ENCODE measurements around the gene RNF223. TPM values are rescaled to one million over a fixed set of nuclear protein-coding genes. Genes with fewer than 3 reads are reported as not detected.

The RNF223 gene
- total RNA-seq, 1 donor from 2014 or later = not detected

DNA sequence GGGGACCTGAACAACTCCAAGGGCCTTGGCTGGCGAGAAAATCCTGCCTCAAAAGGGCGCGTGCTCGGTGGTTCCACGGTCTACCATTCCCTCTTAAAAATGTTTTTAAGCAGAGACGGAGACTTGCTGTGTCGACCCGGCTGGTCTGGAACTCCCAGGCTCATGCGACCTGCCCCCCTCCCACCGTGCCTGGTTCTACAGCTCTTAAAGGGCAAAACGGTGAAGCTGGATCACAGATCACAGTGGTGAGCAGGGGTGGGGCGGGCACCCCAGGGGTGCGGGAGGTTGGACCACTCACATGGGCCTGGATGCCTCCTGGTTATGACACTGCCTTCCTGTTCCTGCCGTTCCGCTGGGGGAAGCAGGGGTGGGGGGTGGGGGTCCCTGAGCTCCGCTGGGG, 46.0 kb upstream of the RNF223 start:
- intact Hi-C loops (cut with DNase I) = no loop called here
- H3K27me3 ChIP-seq = no peaks in the 10 kb centered on the region
- H3K27ac ChIP-seq = no peak overlapping the region
- no peak overlapping the region for H3K4me3 ChIP-seq
- peaks cover 4 to 5% of the 10 kb centered on the region in 2 donors for H3K4me1 ChIP-seq
- TF ChIP-seq, protein P1, sequence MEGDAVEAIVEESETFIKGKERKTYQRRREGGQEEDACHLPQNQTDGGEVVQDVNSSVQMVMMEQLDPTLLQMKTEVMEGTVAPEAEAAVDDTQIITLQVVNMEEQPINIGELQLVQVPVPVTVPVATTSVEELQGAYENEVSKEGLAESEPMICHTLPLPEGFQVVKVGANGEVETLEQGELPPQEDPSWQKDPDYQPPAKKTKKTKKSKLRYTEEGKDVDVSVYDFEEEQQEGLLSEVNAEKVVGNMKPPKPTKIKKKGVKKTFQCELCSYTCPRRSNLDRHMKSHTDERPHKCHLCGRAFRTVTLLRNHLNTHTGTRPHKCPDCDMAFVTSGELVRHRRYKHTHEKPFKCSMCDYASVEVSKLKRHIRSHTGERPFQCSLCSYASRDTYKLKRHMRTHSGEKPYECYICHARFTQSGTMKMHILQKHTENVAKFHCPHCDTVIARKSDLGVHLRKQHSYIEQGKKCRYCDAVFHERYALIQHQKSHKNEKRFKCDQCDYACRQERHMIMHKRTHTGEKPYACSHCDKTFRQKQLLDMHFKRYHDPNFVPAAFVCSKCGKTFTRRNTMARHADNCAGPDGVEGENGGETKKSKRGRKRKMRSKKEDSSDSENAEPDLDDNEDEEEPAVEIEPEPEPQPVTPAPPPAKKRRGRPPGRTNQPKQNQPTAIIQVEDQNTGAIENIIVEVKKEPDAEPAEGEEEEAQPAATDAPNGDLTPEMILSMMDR (IDR thresholded peaks at IDR 0.05) = no peak
- H3K36me3 ChIP-seq = no peaks in the 10 kb centered on the region
- DNase-seq (ENCODE audit: low spot score in 2 of 2) = no peak
- no peaks in the 10 kb centered on the region for H3K9me3 ChIP-seq

DNA sequence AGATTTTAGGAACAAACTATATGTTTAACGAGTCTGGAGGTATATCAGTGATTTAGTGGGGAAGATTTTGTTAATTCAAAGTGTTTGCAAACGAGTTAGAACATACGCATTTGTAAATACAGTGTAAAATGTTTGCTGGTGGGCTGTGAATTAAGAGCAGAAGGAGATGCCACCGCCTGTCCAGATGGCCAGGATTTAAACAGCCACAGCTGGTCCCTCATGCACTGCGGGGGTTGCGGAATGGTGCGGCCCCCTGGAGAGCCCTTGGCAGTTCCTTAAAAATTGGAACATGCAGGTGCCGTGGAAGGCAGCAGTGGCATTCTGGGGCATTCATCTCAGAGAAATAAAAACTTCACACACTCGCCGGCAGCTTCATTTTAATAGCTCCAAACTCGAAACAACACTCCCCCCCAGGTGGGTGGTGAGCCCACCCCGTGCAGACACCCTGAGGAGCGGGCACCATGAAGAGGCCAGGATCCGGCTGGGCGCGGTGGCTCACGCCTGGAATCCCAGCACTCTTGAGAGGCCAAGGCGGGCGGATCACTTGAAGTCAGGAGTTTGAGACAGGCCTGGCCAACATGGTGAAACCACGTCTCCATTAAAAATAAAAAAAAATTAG, 45.3 kb upstream of the RNF223 start:
- Histone ChIP-seq H3K36me3 (no peaks in the 10 kb centered on the region), H3K4me3 (no peak overlapping the region), H3K4me1 (peaks cover 4 to 7% of the 10 kb centered on the region in 2 donors), H3K27me3 (no peaks in the 10 kb centered on the region), H3K27ac (no peak overlapping the region), H3K9me3 (no peaks in the 10 kb centered on the region)
- TF ChIP-seq, protein P1 (IDR thresholded peaks at IDR 0.05) = no peak
- DNase-seq (ENCODE audit: low spot score in 2 of 2) = no peak
- intact Hi-C loops (cut with DNase I) = loop anchor here (5.0 to 10.0 kb wide), 4 partner anchors 117 to 393 kb away; partner anchors contain the start of genes ATAD3A, HES4 and MRPL20

DNA sequence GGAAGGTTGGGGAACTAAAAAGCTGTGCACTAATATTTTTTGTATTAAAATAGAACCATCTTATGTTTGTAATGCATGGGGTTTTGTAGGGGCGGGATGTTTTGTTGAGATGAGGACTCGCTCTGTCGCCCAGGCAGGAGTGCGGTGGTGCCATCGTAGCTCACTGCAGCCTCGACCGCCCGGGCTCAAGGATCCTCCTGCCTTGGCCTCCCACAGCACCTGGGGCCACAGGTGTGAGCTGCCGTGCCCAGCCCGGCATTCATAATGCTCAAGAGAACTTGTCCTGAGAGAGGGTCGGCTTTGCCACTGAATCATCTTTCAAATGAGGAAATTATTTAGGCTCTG, 44.7 kb upstream of the RNF223 start:
- TF ChIP-seq, protein P1 (IDR thresholded peaks at IDR 0.05) = no peak
- intact Hi-C loops (cut with DNase I) = loop anchor here (5.0 to 10.0 kb wide), 4 partner anchors 117 to 393 kb away; partner anchors contain the start of genes ATAD3A, HES4 and MRPL20
- Histone ChIP-seq H3K36me3 (no peaks in the 10 kb centered on the region), H3K27me3 (no peaks in the 10 kb centered on the region), H3K9me3 (no peaks in the 10 kb centered on the region), H3K4me1 (peaks cover 4 to 7% of the 10 kb centered on the region in 2 donors), H3K4me3 (no peak overlapping the region), H3K27ac (no peak overlapping the region)
- DNase-seq (ENCODE audit: low spot score in 2 of 2) = no peak

DNA sequence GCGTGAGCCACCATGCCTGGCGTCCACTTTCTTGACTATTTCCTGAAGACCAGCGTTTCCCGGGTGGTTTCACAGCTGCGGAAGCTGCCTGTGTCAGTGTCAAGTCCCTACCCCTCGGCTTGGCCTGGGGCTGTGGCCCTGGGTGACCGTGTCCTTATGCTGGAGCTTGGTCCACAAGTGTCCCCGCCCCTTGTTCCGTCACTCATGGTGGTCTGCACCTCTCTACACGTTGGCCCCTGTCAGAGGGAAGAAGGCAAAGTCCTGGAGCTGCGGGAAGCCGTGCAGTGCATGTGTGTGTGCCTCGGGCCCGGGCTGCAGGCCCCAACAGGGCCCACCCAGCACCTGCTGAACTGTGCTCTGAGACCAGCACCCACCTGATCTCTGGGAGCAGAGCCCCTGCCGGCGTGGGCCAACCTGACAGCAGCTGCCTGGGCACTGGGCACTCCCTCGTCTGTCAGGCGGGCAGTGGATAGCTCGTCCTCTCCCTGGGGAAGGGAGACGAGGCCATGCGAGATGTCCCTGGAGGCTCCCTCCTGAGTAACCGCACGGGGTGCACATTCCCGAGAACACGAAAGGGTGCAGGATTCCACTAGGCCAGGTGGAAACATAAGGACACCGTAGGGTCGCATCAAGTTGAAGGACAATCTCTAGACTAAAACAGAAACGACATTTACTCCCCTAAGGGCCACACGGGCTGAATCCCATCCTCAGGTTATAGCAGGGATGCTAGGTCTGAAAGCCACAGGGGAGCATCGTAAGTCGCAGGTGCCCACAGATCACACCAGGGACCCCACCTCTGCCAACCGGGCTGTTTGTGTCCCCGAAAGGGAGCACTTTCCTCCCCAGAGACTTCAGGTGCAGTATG, 44.1 kb upstream of the RNF223 start:
- Histone ChIP-seq H3K36me3 (no peaks in the 10 kb centered on the region), H3K4me1 (peaks cover 4 to 7% of the 10 kb centered on the region in 2 donors), H3K9me3 (no peaks in the 10 kb centered on the region), H3K4me3 (no peak overlapping the region), H3K27me3 (no peaks in the 10 kb centered on the region), H3K27ac (no peak overlapping the region)
- intact Hi-C loops (cut with DNase I) = loop anchor here (5.0 to 10.0 kb wide), 4 partner anchors 116 to 394 kb away; partner anchors contain the start of genes ATAD3A, HES4 and MRPL20
- no peak for DNase-seq (ENCODE audit: low spot score in 2 of 2)
- TF ChIP-seq, protein P1 (IDR thresholded peaks at IDR 0.05) = no peak

DNA sequence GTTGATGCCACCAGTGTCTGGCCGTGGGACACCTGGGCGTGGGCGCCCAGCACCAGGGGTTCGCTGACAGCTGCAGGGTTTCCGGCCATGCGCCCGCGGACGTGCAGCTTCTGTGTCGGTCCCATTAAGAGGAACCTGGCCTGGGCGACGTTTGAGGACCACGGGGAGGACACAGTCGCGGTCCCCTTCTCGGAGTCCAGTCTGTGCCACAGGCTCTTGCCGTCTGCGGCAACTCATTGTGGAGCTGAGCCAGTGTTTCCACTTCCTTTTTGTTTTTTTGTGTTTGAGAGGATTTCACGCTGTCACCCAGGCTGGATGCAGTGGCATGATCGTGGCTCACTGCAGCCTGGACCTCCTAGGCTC, 43.3 kb upstream of the RNF223 start:
- Histone ChIP-seq H3K4me1 (peaks cover 4 to 7% of the 10 kb centered on the region in 2 donors), H3K36me3 (no peaks in the 10 kb centered on the region), H3K27ac (no peak overlapping the region), H3K4me3 (no peak overlapping the region), H3K27me3 (no peaks in the 10 kb centered on the region), H3K9me3 (no peaks in the 10 kb centered on the region)
- intact Hi-C loops (cut with DNase I) = loop anchor here (5.0 to 10.0 kb wide), 4 partner anchors 115 to 395 kb away; partner anchors contain the start of genes ATAD3A, HES4 and MRPL20
- DNase-seq (ENCODE audit: low spot score in 2 of 2) = no peak
- TF ChIP-seq, protein P1 (IDR thresholded peaks at IDR 0.05) = no peak
